Gastroesophageal sphincter (tissue), 3 donors: ENCODE measurements around the gene ITPR2.

ENCODE experiments used
- CTCF ChIP-seq, 4 experiments: fragments of 200-600 bp in 2 of 4; fragments of 450-650 bp in 2 of 4; sonication (generic) in 1 of 4; IDR thresholded peaks; one replicate each; pipeline ENCODE4 v1.5.1; 2017 to 2019; ENCODE audit warnings: antibody characterized with exemption in 4 of 4, mild to moderate bottlenecking in 2 of 4, moderate library complexity in 2 of 4
- EP300 ChIP-seq: sonication (generic); formaldehyde crosslinking; IDR thresholded peaks from one replicate; pipeline ENCODE4 v1.6.1; 2017; ENCODE audit warnings: antibody characterized with exemption, mild to moderate bottlenecking
- POLR2A ChIP-seq, 2 donors: fragments of 450-650 bp; IDR thresholded peaks; one replicate each; pipeline ENCODE4 v1.6.1; 2017; ENCODE audit warnings: antibody characterized with exemption in 2 of 2, mild to moderate bottlenecking in 2 of 2, moderate library complexity in 1 of 2
- POLR2AphosphoS5 ChIP-seq: sonication (generic); formaldehyde crosslinking; IDR thresholded peaks from one replicate; pipeline ENCODE4 v1.6.1; 2017; ENCODE audit warnings: antibody characterized with exemption

GRCh38 chr12:26692407-26692806, 140.6 kb downstream of the ITPR2 start:
- TF ChIP-seq CTCF (IDR thresholded peaks at IDR 0.05) (no peak), EP300 (no peak), POLR2A (IDR thresholded peaks at IDR 0.05) (no peak), POLR2AphosphoS5 (no peak)
